Stimulated activated CD8-positive, alpha-beta memory T cell treated with anti-CD3 and anti-CD28 coated beads, Interleukin-7, amount 100 ng/mL, for 1 hour (primary cell): ENCODE results near the gene LRCH1.

Experiments
- DNase-seq, 2 donors: peaks; one replicate each; pipeline ENCODE4 v3.0.0-alpha.2; 2020; ENCODE audit warnings: low read depth in 2 of 2

LRCH1 gene

GRCh38 chr13:46593398-46593797 is 40.4 kb downstream of the LRCH1 start:
- DNase-seq: peak in 1 of 2 donors; percentile 5

- no peak for DNase-seq
These were observed 41.6 kb downstream of the LRCH1 start for GRCh38 chr13:46594374-46595078.

GRCh38 chr13:46595136-46595884 is 42.3 kb downstream of the LRCH1 start:
- no peak for DNase-seq

- DNase-seq: no peak
These were observed 42.9 kb downstream of the LRCH1 start for GRCh38 chr13:46595885-46596275.

- no peak for DNase-seq
These were observed 43.5 kb downstream of the LRCH1 start for GRCh38 chr13:46596466-46596865.

- DNase-seq: no peak
These were observed 45.3 kb downstream of the LRCH1 start for GRCh38 chr13:46598140-46598819.

- no peak for DNase-seq
These were observed 45.8 kb downstream of the LRCH1 start for GRCh38 chr13:46598820-46599180.

- DNase-seq: no peak
These were observed 48.0 kb downstream of the LRCH1 start for GRCh38 chr13:46600943-46601311.

- DNase-seq: no peak
These were observed 49.6 kb downstream of the LRCH1 start for GRCh38 chr13:46602531-46602930.

- no peak for DNase-seq
These were observed 50.2 kb downstream of the LRCH1 start for GRCh38 chr13:46603165-46603603.

- no peak for DNase-seq
These were observed 51.4 kb downstream of the LRCH1 start for GRCh38 chr13:46604226-46604990.

- DNase-seq: no peak
These were observed 52.3 kb downstream of the LRCH1 start for GRCh38 chr13:46605076-46605824.

- no peak for DNase-seq
These were observed 53.0 kb downstream of the LRCH1 start for GRCh38 chr13:46605825-46606554.

GRCh38 chr13:46606970-46607369 is 54.0 kb downstream of the LRCH1 start:
- DNase-seq: no peak

GRCh38 chr13:46607768-46608564 is 55.0 kb downstream of the LRCH1 start:
- DNase-seq: no peak

- DNase-seq: no peak
These were observed 56.1 kb downstream of the LRCH1 start for GRCh38 chr13:46609052-46609451.

GRCh38 chr13:46609726-46610125 is 56.8 kb downstream of the LRCH1 start:
- no peak for DNase-seq

GRCh38 chr13:46612267-46612666 is 59.3 kb downstream of the LRCH1 start:
- DNase-seq: no peak

- no peak for DNase-seq
These were observed 60.6 kb downstream of the LRCH1 start for GRCh38 chr13:46613409-46614049.
